Measurements from ENCODE around the gene RFX2. TPM values are rescaled to one million over a fixed set of nuclear protein-coding genes. Genes with fewer than 3 reads are reported as not detected.
A peak's percentile ranks its signal among the peaks of the same experiment; 100 is the strongest.

The RFX2 gene
- total RNA-seq, 2 experiments from 2014 or later, result 4.7 to 6.0 TPM

DNA sequence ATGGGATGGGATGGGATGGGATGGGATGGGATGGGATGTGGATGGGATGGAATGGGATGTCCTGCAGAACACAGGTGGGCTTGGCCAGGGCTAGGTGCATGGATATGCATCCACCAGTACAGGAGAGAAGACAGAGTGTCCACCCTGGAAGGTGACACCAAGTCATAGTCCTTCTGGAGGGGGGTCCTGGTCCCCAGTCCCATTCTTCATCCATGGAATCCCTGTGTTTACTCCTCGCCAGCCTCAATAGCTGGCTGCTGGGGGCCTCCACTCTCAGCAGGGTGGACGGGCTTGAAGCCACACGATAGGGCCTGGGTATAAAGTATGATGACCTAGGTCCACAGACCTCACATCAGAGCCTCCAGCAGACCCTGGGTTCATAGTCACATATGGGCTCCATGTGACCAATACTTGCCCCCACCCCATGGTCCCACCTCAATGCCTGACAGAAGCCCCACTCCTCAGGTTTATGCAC, 40.1 kb downstream of the RFX2 start:
- CTCF ChIA-PET, result no interaction called here
- Mint-ChIP-seq H3K27ac (no peak overlapping the region), H3K4me1 (ENCODE audit: low read depth) (peaks cover 20% of the 10 kb centered on the region), H3K4me3 (no peak overlapping the region), H3K9me3 (no peaks in the 10 kb centered on the region), H3K36me3 (ENCODE audit: low read depth) (no peaks in the 10 kb centered on the region), H3K27me3 (ENCODE audit: low read depth) (no peaks in the 10 kb centered on the region)
- no peak for DNase-seq
- intact Hi-C loops (cut with micrococcal nuclease), result no loop called here

DNA sequence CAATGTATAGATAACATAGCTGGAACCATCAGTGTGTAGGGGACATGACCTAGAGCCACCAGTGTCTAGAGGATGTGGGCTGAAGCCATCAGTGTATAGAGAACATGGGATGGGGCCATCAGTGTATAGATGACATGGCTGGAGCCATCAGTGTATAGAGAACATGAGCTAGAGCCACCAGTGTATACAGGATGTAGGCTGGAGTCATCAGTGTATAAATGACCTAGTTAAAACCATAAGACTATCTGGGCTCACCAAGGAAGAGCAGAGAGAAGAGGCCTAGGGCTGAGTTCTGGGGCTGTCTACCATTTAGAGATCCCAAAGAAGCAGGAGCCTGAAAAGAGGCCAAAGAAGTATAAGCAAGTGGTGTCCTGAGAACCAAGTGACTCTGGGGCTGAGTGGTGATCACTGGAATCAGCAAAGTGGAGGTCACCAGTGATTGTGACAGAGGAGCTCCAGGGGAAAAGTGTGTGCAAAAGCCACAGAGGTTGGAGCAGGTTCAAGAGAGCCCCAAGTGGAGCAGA, 41.0 kb downstream of the RFX2 start:
- H3K36me3 Mint-ChIP-seq (ENCODE audit: low read depth), result no peaks in the 10 kb centered on the region
- no peak for DNase-seq
- intact Hi-C loops (cut with micrococcal nuclease), result no loop called here
- H3K4me3 Mint-ChIP-seq, result no peak overlapping the region
- no peak overlapping the region for H3K27ac Mint-ChIP-seq
- peaks cover 2% of the 10 kb centered on the region for H3K27me3 Mint-ChIP-seq (ENCODE audit: low read depth)
- CTCF ChIA-PET, result no interaction called here
- peaks cover 24% of the 10 kb centered on the region for H3K4me1 Mint-ChIP-seq (ENCODE audit: low read depth)
- no peaks in the 10 kb centered on the region for H3K9me3 Mint-ChIP-seq

DNA sequence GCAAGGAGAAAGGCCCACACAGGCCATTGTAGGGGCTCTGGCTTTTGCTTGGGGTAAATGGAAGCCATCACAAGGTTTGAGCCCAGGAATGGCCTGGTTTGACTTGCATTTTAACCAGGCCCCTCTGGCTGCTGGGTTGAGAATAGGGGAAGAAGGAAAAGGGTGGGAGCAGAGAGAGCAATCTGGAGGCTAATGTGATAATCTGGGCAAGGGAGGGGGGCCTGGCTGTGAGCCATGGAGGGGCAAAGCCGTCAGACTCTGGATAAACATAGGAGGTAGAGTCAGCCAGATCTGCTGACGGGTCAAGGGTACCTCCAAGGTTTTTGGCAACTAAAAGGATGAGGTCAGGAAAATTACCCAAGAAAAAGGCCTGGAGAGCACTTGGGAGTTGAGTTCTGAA, 41.6 kb downstream of the RFX2 start:
- Mint-ChIP-seq H3K9me3 (no peaks in the 10 kb centered on the region), H3K27me3 (ENCODE audit: low read depth) (peaks cover 2% of the 10 kb centered on the region), H3K4me1 (ENCODE audit: low read depth) (peaks cover 24% of the 10 kb centered on the region), H3K27ac (no peak overlapping the region), H3K36me3 (ENCODE audit: low read depth) (no peaks in the 10 kb centered on the region), H3K4me3 (no peak overlapping the region)
- intact Hi-C loops (cut with micrococcal nuclease), result no loop called here
- DNase-seq, result no peak
- CTCF ChIA-PET, result interaction anchor here (0.9 kb wide), 1 partner anchor 56 kb away, joined by 4 read pairs; no protein-coding TSS in a partner anchor

DNA sequence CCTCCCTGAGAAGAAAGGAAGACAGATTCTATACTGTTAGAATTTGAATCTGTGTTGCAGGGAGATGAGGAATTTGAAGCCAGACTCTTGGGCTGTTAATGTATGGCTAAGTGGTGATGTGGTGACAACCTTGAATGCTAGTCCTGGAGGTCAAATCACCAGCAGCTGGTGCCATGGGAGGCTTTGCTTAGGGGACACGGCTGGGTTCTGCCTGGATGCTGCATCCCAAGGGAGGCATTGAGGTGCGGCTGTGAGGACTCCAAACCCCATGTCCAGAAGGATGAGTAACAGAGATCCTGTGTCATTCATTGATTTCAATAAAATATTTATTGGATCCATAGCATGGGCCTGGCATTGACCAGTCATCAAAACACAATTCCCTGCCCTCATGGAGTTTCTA, 42.3 kb downstream of the RFX2 start:
- CTCF ChIA-PET, result interaction anchor here (0.9 kb wide), 1 partner anchor 57 kb away, joined by 4 read pairs; no protein-coding TSS in a partner anchor
- no peaks in the 10 kb centered on the region for H3K9me3 Mint-ChIP-seq
- intact Hi-C loops (cut with micrococcal nuclease), result no loop called here

DNA sequence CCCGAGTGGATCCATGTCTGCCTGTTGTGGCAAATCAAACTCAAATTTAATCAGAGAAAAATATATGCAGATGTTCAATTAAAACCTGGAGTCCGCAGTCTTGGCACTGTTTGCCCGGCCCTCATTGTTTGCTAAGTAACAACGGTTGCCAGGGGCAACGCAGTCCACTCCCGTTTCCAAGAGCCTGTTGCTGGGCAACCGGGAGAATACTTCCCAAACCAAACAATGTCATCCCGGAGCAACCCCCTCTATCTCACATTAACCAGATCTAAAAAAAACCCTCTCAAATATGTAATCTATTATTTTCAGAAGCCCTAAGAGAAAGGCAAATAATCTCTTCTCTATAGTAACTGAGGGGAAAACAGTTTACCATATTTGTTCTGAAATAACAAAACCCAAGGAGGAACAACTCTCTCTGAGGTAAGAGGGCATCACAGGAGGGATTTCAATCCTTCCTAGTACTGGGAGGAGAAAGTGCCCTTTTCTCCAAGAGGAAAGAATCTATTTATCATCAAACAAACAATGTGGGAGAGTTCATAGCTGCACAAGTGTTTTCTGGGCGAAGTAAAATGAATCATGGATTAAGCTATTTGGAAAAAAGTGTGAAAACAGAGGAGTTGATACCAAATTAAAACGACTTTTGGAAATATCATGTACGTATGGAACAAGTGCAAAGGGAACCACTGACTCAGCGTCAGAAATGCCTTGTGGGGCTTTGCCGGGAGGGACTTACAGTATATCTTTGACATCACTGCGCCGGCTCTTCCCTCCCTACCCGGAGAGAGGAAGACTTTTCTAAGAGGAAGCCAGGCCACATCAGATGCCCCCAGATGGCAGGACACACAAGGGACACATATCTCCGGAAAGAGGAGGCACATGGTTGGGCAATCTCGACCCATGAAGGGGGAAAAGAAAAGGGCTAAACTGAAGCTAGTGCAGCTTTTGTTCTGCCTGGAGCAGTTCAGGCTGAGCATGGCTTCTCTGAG, 43.3 kb downstream of the RFX2 start:
- Mint-ChIP-seq H3K4me1 (ENCODE audit: low read depth) (peaks cover 27% of the 10 kb centered on the region), H3K27me3 (ENCODE audit: low read depth) (peaks cover 2% of the 10 kb centered on the region), H3K9me3 (no peaks in the 10 kb centered on the region), H3K4me3 (no peak overlapping the region), H3K27ac (no peak overlapping the region), H3K36me3 (ENCODE audit: low read depth) (no peaks in the 10 kb centered on the region)
- CTCF ChIA-PET, result no interaction called here
- intact Hi-C loops (cut with micrococcal nuclease), result no loop called here
- DNase-seq, result no peak

More for the DNA sequence above, 42.3 kb downstream of the RFX2 start:
- Mint-ChIP-seq H3K27ac (no peak overlapping the region), H3K4me3 (no peak overlapping the region), H3K36me3 (ENCODE audit: low read depth) (no peaks in the 10 kb centered on the region), H3K27me3 (ENCODE audit: low read depth) (peaks cover 2% of the 10 kb centered on the region), H3K4me1 (ENCODE audit: low read depth) (peaks cover 24% of the 10 kb centered on the region)
- no peak for DNase-seq

DNA sequence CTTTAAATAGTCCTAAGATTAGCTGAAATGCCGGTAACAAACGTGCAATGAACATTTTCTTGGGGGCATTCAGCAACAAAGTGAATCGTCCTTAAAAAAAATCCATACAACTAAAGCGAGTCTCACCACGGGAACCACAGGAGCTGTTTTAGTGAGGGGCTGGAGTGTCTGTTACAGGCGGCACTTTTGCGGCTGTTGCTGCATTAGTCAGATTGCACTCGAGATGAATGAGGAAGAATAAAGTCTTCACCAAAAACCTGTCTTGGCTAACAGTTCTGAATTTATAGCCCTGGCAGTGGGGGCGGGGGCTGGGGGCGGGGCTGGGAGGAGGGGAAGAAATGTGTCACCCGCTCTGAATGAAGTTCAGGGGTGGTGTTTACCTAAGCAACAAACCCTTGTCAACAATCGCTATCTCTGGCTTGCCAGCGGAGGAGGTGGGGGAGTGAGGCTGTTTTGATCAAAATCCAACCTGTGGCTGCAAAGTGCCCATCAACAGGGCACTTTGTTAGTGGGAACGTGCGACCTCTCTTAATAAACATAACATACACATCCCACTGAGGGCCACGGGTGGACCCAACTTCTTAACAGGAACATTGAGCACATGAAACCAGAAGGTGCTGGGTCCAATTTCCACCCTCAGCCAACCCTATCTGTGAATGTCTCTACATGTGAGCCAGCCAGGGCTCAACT, 44.5 kb downstream of the RFX2 start:
- H3K27ac Mint-ChIP-seq, result no peak overlapping the region
- H3K4me3 Mint-ChIP-seq, result no peak overlapping the region
- CTCF ChIA-PET, result no interaction called here
- H3K27me3 Mint-ChIP-seq (ENCODE audit: low read depth), result peaks cover 2% of the 10 kb centered on the region
- DNase-seq, result peak; percentile 52
- H3K9me3 Mint-ChIP-seq, result no peaks in the 10 kb centered on the region
- no peaks in the 10 kb centered on the region for H3K36me3 Mint-ChIP-seq (ENCODE audit: low read depth)
- H3K4me1 Mint-ChIP-seq (ENCODE audit: low read depth), result peaks cover 36% of the 10 kb centered on the region
- intact Hi-C loops (cut with micrococcal nuclease), result no loop called here

DNA sequence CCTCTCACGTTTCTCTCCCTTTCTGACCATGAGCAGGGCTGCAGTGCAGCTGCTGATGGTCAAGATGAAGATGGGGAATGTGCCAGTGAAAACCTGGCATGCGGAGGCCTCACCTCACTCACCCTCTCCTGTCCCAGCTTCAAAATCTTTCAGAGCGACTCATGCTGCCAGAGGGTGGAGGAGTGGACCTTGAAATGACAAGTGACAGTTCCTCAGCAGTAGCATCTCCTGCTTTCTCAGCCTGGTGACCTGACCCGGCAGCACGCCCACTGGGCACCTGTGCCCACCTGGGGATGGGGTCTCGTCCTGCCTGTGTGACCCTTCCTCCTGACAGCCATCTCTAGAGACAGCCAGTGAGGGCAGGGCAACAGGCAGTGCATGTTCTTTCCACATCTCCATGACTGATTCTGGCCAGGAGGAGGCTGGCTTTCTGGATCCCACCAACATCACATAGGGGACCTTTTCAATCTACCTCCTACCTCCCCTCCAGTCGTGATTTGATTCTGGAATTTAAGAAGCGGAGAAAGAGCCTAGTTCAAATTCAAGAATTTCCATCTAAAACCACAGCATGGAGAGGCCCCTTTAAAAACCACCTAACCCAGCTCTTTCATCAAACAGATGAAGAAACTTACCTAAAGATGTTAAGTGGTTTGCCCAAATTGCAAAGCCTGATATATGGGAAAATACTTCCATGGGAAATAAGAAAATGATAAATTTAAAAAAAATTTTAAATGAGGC, 45.8 kb downstream of the RFX2 start:
- Mint-ChIP-seq H3K9me3 (no peaks in the 10 kb centered on the region), H3K4me3 (no peak overlapping the region), H3K27ac (no peak overlapping the region), H3K27me3 (ENCODE audit: low read depth) (peaks cover 2% of the 10 kb centered on the region), H3K36me3 (ENCODE audit: low read depth) (no peaks in the 10 kb centered on the region), H3K4me1 (ENCODE audit: low read depth) (peaks cover 46% of the 10 kb centered on the region)
- CTCF ChIA-PET, result interaction anchor here (0.6 kb wide), 1 partner anchor 254 kb away, joined by 5 read pairs; no protein-coding TSS in a partner anchor
- intact Hi-C loops (cut with micrococcal nuclease), result no loop called here
- no peak for DNase-seq

DNA sequence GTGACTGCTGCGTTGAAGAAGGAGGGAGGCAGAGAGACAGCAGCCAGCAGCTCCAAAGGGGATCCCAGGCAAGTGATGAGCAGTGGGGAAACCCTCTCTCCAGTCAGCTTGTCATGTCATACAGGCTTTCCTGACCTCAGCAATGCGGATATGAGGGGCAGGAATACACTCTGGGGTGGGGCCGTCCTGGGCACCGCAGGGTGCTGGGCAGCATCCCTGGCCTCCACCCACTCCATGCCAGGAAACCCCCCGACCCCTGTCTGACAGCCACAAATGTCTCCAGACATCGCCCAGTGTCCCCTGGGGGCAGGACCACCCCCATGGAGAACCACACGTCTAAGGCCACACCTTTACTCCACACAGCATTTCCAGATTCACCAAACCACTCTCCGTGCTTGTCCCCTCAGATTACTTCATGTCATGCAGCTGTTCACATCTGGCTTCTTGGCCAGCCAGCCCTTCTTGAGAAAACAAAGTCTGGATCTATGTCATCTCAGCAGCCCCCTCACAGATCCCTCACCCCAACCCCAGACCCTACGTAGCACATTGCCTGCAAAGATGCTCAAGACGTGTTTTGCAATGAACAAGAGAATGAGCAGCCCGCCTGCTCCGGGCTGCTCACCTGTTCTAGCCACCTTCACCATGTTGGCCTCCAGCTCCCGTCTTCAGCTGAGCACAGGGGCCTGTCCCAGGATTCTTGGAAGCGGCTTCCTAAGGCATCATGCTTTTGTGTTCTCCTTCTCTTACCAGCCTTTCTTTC, 46.5 kb downstream of the RFX2 start:
- intact Hi-C loops (cut with micrococcal nuclease), result no loop called here
- H3K4me1 Mint-ChIP-seq (ENCODE audit: low read depth), result peaks cover 46% of the 10 kb centered on the region
- H3K27ac Mint-ChIP-seq, result no peak overlapping the region
- H3K4me3 Mint-ChIP-seq, result no peak overlapping the region
- DNase-seq, result no peak
- no peaks in the 10 kb centered on the region for H3K36me3 Mint-ChIP-seq (ENCODE audit: low read depth)
- H3K9me3 Mint-ChIP-seq, result no peaks in the 10 kb centered on the region
- peaks cover 2% of the 10 kb centered on the region for H3K27me3 Mint-ChIP-seq (ENCODE audit: low read depth)
- CTCF ChIA-PET, result no interaction called here

DNA sequence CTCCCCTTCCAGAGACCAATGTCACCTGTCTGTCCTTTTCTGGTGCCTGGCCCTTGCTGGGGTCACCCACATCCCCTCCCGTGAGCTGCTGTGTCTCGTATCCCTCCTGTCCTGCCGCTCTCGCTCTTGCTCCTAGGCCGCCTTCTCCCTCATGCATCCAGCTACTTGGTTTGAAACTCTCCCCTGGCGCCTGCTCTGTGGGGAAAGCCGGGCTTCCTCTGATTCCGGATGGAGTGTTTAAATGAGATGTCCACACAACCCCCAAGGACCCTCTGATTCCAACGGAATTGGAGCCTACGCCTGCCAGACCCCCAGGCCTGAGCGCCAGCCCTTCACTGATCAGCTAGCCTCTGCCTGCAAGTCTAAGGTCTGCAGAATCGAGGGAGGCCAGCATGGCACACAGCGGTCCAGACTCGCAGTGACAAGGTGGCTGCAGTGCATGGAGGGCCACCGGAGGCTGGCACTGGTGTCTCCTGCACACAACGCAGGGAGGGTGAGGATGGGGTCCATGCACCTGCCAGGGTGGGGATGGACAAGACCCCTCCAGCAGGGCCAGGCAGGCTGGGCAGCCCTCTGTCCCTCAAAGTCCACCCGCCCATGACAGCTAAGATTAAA, 47.2 kb downstream of the RFX2 start:
- H3K27me3 Mint-ChIP-seq (ENCODE audit: low read depth), result peaks cover 2% of the 10 kb centered on the region
- no peak overlapping the region for H3K4me3 Mint-ChIP-seq
- CTCF ChIA-PET, result interaction anchor here (0.6 kb wide), 1 partner anchor 95 kb away, joined by 3 read pairs; no protein-coding TSS in a partner anchor

DNA sequence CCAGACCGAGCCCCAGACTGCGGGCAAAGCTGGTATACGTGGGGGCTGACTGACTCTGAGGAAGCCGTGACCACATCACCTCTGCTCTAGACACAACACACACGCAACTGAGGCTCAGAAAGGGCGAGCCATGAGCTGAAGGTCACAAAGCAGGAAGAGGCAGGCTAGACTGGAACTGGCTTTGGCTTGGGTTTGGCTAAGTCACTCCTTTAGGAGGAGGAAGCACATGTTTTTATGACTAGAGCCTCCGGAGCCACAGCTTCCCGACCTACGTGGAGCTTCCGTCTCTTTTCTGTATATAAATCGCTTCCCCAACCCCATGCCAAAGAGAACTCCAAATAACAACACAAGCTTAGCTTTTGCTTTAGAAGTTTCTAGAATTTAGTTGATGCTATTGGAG, 48.0 kb downstream of the RFX2 start:
- peaks cover 45% of the 10 kb centered on the region for H3K4me1 Mint-ChIP-seq (ENCODE audit: low read depth)
- no peak overlapping the region for H3K27ac Mint-ChIP-seq
- H3K27me3 Mint-ChIP-seq (ENCODE audit: low read depth), result peaks cover 2% of the 10 kb centered on the region
- H3K36me3 Mint-ChIP-seq (ENCODE audit: low read depth), result no peaks in the 10 kb centered on the region
- peak; percentile 44 for DNase-seq
- CTCF ChIA-PET, result interaction anchor here (0.6 to 1.1 kb wide), 4 partner anchors 12 to 94 kb away, joined by 3 read pairs; no protein-coding TSS in a partner anchor
- H3K4me3 Mint-ChIP-seq, result no peak overlapping the region
- no peaks in the 10 kb centered on the region for H3K9me3 Mint-ChIP-seq
- intact Hi-C loops (cut with micrococcal nuclease), result no loop called here

More for the DNA sequence above, 47.2 kb downstream of the RFX2 start:
- Mint-ChIP-seq H3K9me3 (no peaks in the 10 kb centered on the region), H3K27ac (no peak overlapping the region), H3K36me3 (ENCODE audit: low read depth) (no peaks in the 10 kb centered on the region), H3K4me1 (ENCODE audit: low read depth) (peaks cover 46% of the 10 kb centered on the region)
- intact Hi-C loops (cut with micrococcal nuclease), result no loop called here
- DNase-seq, result no peak
